Liver (tissue), 9 donors: ENCODE measurements around the gene ETV4. TPM values are rescaled to one million over a fixed set of nuclear protein-coding genes. Genes with fewer than 3 reads are reported as not detected.

ENCODE experiments used
- DNase-seq: peaks from one replicate; pipeline ENCODE4 v3.0.0-alpha.2; 2017; ENCODE audit warnings: low spot score
- H3K27ac ChIP-seq, 2 donors: one replicate each; pipeline ENCODE4 v1.7.0; 2013; ENCODE audit warnings: inconsistent platforms in 2 of 2, low read length in 2 of 2, control low read depth in 1 of 2, low read depth in 1 of 2, mild to moderate bottlenecking in 1 of 2
- H3K27me3 ChIP-seq, 4 donors: one replicate each; pipeline versions ENCODE4 v1.6.1 to v1.7.0; 2013; ENCODE audit warnings: low read length in 3 of 4, inconsistent platforms in 1 of 4, mild to moderate bottlenecking in 1 of 4, moderate library complexity in 1 of 4; ENCODE audit not compliant: control insufficient read depth in 4 of 4, insufficient read depth in 4 of 4
- H3K36me3 ChIP-seq, 4 donors: one replicate each; pipeline versions ENCODE4 v1.6.1 to v1.7.0; 2013; ENCODE audit warnings: low read length in 3 of 4, mild to moderate bottlenecking in 3 of 4, low read depth in 1 of 4, moderate library complexity in 1 of 4; ENCODE audit not compliant: control insufficient read depth in 4 of 4, insufficient read depth in 3 of 4
- H3K4me1 ChIP-seq, 4 donors: one replicate each; pipeline versions ENCODE4 v1.6.1 to v1.7.0; 2013; ENCODE audit warnings: low read length in 3 of 4, mild to moderate bottlenecking in 3 of 4, moderate library complexity in 1 of 4; ENCODE audit not compliant: control insufficient read depth in 4 of 4, insufficient read depth in 4 of 4
- H3K4me3 ChIP-seq, 3 donors: one replicate each; pipeline versions ENCODE4 v1.6.1 to v1.7.0; 2013; ENCODE audit warnings: low read length in 3 of 3, control low read depth in 1 of 3, low read depth in 1 of 3, mild to moderate bottlenecking in 1 of 3
- H3K9ac ChIP-seq, 2 donors: one replicate each; pipeline ENCODE4 v1.7.0; 2013; ENCODE audit warnings: low read length in 2 of 2, mild to moderate bottlenecking in 2 of 2, moderate library complexity in 2 of 2, control low read depth in 1 of 2, low read depth in 1 of 2
- H3K9me3 ChIP-seq, 4 donors: one replicate each; pipeline versions ENCODE4 v1.6.1 to v1.7.0; 2013; ENCODE audit warnings: low read length in 3 of 4; ENCODE audit not compliant: control insufficient read depth in 4 of 4
- CTCF ChIP-seq: fragments of 150-350 bp; IDR thresholded peaks from 2 replicates; pipeline ENCODE4 v1.5.1; 2017; ENCODE audit warnings: improper control_type of control experiment, low read depth, low read length; ENCODE audit not compliant: missing input control
- FOXA1 ChIP-seq: IDR thresholded peaks from 2 replicates; pipeline ENCODE4 v1.6.1; 2016; ENCODE audit warnings: antibody characterized with exemption
- FOXA2 ChIP-seq: IDR thresholded peaks from 2 replicates; pipeline ENCODE4 v1.6.1; 2016; ENCODE audit warnings: antibody characterized with exemption
- GABPA ChIP-seq, 2 donors: IDR thresholded peaks in 1 of 2; conservative IDR thresholded peaks in 1 of 2; 2 replicates each; pipeline ENCODE4 v1.6.1; 2016; ENCODE audit warnings: antibody characterized with exemption in 2 of 2, mild to moderate bottlenecking in 1 of 2, moderate library complexity in 1 of 2
- HNF4A ChIP-seq, 2 donors: conservative IDR thresholded peaks; 2 replicates each; pipeline ENCODE4 v1.6.1; 2016; ENCODE audit warnings: antibody characterized with exemption in 2 of 2, mild to moderate bottlenecking in 2 of 2
- HNF4G ChIP-seq: IDR thresholded peaks from 2 replicates; pipeline ENCODE4 v1.6.1; 2016; ENCODE audit warnings: antibody characterized with exemption
- JUND ChIP-seq, 2 donors: IDR thresholded peaks; 2 replicates each; pipeline ENCODE4 v1.6.1; 2016; ENCODE audit warnings: antibody characterized with exemption in 2 of 2
- MAX ChIP-seq: IDR thresholded peaks from 2 replicates; pipeline ENCODE4 v1.6.1; 2016; ENCODE audit warnings: antibody characterized with exemption
- NR2F2 ChIP-seq: IDR thresholded peaks from 2 replicates; pipeline ENCODE4 v1.6.1; 2016; ENCODE audit warnings: antibody characterized with exemption
- RAD21 ChIP-seq, 2 donors: IDR thresholded peaks; 2 replicates each; pipeline ENCODE4 v1.6.1; 2016; ENCODE audit warnings: antibody characterized with exemption in 2 of 2, mild to moderate bottlenecking in 2 of 2
- REST ChIP-seq: IDR thresholded peaks from 2 replicates; pipeline ENCODE4 v1.6.1; 2016; ENCODE audit warnings: antibody characterized with exemption, mild to moderate bottlenecking
- RXRA ChIP-seq, 2 donors: IDR thresholded peaks; 2 replicates each; pipeline ENCODE4 v1.6.1; 2017 to 2018; ENCODE audit warnings: antibody characterized with exemption in 2 of 2, mild to moderate bottlenecking in 1 of 2
- SP1 ChIP-seq: IDR thresholded peaks from 2 replicates; pipeline ENCODE4 v1.6.1; 2018; ENCODE audit warnings: antibody characterized with exemption, mild to moderate bottlenecking
- TAF1 ChIP-seq: conservative IDR thresholded peaks from 2 replicates; pipeline ENCODE4 v1.6.1; 2016; ENCODE audit warnings: antibody characterized with exemption, mild to moderate bottlenecking
- YY1 ChIP-seq: IDR thresholded peaks from 2 replicates; pipeline ENCODE4 v1.6.1; 2016; ENCODE audit warnings: antibody characterized with exemption, mild to moderate bottlenecking
- ZBTB33 ChIP-seq: IDR thresholded peaks from 2 replicates; pipeline ENCODE4 v1.6.1; 2016; ENCODE audit warnings: antibody characterized with exemption
- WGBS: extraction: QIAGEN DNeasy Blood & Tissue Kit; methylation state at CpG from one replicate; pipeline ENCODE4 v1.1.7; 2013; 5-methylcytosine and 5-hydroxymethylcytosine counted together
- polyA plus RNA-seq, 2 donors: library from polyadenylated mRNA; stranded (reverse) in 1 of 2; unstranded in 1 of 2; fragments of 200-250 nt in 1 of 2; fragments of >200 nt in 1 of 2; fragmentation: Nextera tagmentation in 1 of 2; extraction: Ambion mirVana in 1 of 2; gene quantifications; one replicate each; pipeline versions ENCODE4 v1.2.1 to v1.2.3, GENCODE V29; 2013 to 2015
- total RNA-seq, 2 donors: library from RNA; depleted of rRNA; stranded (reverse); fragments of >200 nt; gene quantifications; one replicate each; pipeline ENCODE4 v1.2.3, GENCODE V29; 2014
- TF ChIP-seq, protein P1 (sequence below): IDR thresholded peaks from 2 replicates; pipeline ENCODE4 v1.6.1; 2016; ENCODE audit warnings: antibody characterized with exemption
- donor health status: healthy.
- donor health status: healthy.
- donor health status: healthy.
- donor health status: healthy.
- donor health status: healthy.

ETV4 gene
- total and polyA plus RNA-seq, 4 donors: 0.08 to 1.1 (median 0.46) TPM

DNA sequence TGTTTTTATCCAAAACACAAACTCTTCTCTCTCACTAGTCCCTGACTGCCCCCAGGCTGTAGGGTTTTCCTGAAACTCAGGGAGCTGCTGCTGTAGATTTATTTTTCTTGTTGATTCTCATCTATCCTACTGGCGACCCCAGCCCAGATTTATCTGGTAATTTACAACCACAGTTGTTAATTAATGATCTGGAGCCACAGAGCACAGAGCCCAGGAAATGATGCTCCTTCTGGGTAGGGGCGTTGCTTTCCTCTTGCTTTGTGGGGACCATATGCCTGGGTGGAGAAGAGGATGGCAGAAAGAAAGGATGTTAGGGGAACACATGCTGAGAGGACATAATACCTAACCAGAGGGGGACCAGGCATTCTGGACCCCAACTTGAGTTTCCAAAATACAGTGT is 7.4 kb upstream of the ETV4 start:
- peaks cover 0 to 3% (median 0%) of the 10 kb centered on the region in 4 donors for H3K27me3 ChIP-seq
- no peak overlapping the region for H3K27ac ChIP-seq
- no peaks in the 10 kb centered on the region for H3K4me1 ChIP-seq
- TF ChIP-seq GABPA (IDR thresholded peaks at IDR 0.05 in 1 of 2, conservative IDR thresholded peaks at IDR 0.05 in 1 of 2) (no peak), FOXA1 (no peak), HNF4A (conservative IDR thresholded peaks at IDR 0.05) (no peak), SP1 (no peak), RAD21 (IDR thresholded peaks at IDR 0.05) (no peak), REST (no peak), HNF4G (no peak), YY1 (no peak), NR2F2 (no peak), TAF1 (no peak), CTCF (no peak), MAX (no peak), FOXA2 (no peak), JUND (IDR thresholded peaks at IDR 0.05) (no peak), RXRA (IDR thresholded peaks at IDR 0.05) (no peak)
- WGBS: 69% methylated on average over 2 of the region's 2 CpGs
- no peak overlapping the region for H3K4me3 ChIP-seq
- no peaks in the 10 kb centered on the region for H3K36me3 ChIP-seq
- no peak for DNase-seq
- H3K9me3 ChIP-seq: no peaks in the 10 kb centered on the region
- H3K9ac ChIP-seq: no peak overlapping the region

GRCh38 chr17:43552229-43552837 is 6.2 kb upstream of the ETV4 start:
- Histone ChIP-seq H3K4me3 (no peak overlapping the region), H3K4me1 (no peaks in the 10 kb centered on the region), H3K36me3 (no peaks in the 10 kb centered on the region), H3K9me3 (no peaks in the 10 kb centered on the region), H3K27ac (no peak overlapping the region), H3K27me3 (peaks cover 0 to 3% (median 0%) of the 10 kb centered on the region in 4 donors), H3K9ac (no peak overlapping the region)
- WGBS: 47% methylated on average over 8 of the region's 8 CpGs
- DNase-seq: no peak
- TF ChIP-seq FOXA2 (no peak), YY1 (no peak), MAX (no peak), CTCF (no peak), RAD21 (IDR thresholded peaks at IDR 0.05) (no peak), GABPA (IDR thresholded peaks at IDR 0.05 in 1 of 2, conservative IDR thresholded peaks at IDR 0.05 in 1 of 2) (no peak), FOXA1 (no peak), HNF4A (conservative IDR thresholded peaks at IDR 0.05) (no peak), NR2F2 (no peak), RXRA (IDR thresholded peaks at IDR 0.05) (no peak), TAF1 (no peak), ZBTB33 (no peak), JUND (IDR thresholded peaks at IDR 0.05) (no peak)
- TF ChIP-seq, protein P1, sequence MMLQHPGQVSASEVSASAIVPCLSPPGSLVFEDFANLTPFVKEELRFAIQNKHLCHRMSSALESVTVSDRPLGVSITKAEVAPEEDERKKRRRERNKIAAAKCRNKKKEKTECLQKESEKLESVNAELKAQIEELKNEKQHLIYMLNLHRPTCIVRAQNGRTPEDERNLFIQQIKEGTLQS: no peak
